ENCODE results near the gene CUBN.

Gene CUBN

DNA sequence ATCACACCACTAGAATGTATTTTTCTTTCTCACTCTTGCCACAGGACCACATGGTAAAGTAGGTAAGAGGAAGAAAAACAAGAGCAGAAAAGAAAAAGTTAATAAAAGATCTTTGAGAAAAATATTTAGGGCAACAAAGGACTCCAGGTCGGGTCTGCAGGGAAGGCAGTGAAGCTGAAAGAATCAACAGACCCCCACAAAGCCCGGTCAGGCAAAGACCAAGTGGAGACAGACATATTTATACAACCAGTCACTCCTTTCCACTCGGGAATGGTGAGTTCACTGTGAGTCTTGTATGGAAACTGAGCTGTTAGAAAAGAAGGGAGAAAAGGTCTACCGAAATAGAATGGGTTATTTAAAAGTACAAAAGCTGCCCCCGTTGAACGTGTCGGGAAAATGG is 340.4 kb downstream of the CUBN start:
- DNase-seq (ENCODE audit: low read depth in 3 of 3): no peak

DNA sequence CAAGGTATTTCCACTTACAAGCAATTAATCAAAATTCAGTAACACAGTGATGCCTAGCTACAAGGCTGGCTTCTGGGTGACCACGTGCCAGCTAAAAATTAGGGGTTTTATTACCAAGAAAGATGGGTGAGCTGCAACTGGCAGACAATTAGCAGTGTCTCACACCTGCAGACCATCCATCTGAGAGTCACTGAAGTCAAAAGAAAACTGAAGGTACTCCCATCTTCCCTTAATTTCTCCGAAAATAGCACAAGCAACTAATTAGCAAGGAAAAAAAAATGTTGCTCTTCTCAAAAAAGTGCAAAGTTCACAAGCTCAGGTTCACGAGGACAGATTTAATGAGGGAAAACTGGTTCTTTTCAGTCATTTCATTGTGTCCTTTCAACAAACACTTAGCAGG is 340.8 kb downstream of the CUBN start:
- DNase-seq (ENCODE audit: low read depth in 3 of 3): no peak

DNA sequence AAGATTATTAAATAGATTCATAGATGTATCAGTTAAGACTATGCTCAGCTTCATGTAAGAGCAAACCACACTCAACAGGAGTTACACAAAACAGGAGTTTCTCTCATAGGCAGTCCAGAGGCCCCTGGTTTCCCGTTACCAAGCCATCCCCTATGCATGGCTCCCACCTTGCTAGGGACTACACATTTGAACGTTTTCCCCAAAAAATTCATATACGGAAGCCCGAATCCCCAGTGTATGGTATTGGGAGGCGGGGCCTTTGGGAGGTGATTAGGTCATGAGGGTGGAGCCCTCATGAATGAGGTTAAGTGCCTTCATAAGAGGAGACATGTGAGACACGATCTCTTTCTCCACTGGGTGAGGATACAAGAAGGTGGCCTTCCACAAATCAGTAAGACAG is 341.5 kb downstream of the CUBN start:
- no peak for DNase-seq (ENCODE audit: low read depth in 3 of 3)

DNA sequence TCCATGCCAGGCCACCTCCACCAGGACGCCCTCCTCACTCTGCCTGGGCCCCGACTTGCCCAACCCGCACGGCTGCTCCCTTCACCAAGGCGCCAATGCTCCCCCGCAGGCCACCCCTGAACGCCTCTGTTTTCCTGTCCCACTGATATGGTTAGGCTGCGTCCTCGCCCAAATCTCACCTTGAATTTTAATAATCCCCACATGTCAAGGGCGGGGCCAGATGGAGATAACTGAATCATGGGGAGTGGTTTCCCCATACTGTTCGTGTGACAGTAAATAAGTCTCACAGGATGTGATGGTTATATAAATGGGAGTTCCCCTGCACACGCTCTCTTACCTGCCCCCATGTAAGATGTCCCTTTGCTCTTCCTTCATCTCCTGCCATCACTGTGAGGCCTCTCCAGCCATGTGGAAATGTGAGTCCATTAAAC is 342.2 kb downstream of the CUBN start:
- peak in 2 of 3 experiments; percentile 50 to 61 for DNase-seq (ENCODE audit: low read depth in 3 of 3)

DNA sequence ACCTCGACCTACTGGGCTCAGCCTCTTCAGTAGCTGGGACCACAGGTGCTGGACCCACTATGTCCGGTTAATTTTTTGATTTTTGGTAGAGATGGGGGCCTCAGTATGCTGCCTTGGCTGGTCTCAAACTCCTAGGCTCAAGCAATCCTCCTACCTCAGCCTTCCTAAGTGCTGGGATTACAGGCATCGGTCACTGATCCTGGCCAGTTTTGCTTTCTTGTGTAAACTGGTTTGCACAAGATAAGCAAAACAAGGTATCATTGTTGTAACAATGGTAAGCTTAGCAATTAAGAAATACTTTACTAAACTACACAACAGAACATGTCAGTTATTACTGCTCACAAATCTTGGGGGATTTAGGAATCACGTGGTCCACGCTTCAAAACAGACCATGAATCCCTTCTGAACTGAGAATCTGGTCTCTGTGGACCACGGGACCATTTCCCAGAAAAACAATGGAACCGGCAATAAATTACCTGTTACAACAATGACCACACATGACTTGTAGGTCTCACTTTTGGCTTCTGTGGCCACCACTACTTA is 349.2 kb downstream of the CUBN start:
- DNase-seq (ENCODE audit: low read depth in 3 of 3): no peak

DNA sequence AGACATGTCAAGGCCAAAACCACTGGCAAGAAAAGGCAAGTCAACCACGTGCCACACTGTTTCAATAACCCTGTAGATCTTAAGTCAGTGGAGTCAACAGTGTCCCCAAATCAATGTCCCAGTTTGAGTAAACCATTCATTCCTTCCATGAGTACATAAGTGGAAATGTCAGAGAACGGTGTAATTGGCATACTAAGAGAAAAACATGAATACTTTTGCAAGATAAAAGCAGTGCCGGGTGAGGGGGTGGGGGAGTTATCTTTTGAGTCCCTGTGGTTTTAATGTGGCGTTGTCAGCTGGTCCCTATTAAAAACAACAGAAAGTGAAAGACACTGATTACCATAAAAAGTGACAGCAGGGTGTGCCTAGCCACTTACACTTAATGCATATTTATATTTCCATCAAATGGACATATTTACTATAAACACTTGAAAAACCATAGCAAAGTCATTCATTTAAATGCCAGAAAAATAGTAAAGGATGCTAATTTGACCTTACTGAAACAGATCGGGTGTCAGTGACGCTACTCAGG is 350.2 kb downstream of the CUBN start:
- peak in 2 of 3 experiments; percentile 37 to 45 for DNase-seq (ENCODE audit: low read depth in 3 of 3)

DNA sequence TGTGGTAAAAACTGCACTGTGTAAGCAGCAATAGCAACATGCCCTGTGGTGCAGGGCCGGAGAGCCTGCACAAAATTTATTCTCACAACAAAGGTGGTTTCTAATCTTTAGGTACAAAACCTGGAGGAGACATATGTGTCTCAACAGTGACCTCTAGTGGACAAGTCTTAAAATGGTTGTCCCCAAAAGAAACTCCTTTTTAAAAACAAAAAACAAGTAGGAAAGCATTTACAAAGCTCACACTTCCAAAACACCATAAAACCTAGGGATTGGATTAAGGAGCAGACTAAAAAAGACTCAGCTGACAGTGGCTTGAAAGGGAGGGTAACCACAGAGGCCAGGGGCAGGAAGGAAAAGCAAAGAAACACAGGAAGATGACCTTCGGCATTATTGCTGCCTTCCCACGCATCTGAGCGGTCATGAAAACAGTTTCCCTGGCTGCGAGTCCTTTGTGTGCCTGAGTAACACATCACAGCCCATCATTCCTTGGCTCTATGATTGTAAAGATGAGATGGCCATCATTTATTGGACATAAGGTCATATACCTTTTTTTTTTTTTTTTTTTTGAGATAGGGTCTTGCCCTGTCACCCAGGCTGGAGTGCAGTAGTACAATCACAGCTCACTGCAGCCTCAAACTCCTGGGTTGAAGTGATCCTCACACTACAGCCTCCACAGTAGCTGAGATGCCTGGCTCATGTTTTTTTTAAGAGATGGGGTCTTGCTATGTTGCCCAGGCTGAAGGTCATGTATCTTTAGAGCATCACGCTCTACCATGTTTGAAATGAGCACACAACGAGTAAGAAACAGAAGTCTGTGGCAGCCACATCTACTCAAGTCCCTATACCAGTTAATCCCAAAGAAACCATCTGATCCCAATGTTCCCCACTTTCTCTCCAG is 351.9 kb downstream of the CUBN start:
- DNase-seq (ENCODE audit: low read depth in 3 of 3): no peak

DNA sequence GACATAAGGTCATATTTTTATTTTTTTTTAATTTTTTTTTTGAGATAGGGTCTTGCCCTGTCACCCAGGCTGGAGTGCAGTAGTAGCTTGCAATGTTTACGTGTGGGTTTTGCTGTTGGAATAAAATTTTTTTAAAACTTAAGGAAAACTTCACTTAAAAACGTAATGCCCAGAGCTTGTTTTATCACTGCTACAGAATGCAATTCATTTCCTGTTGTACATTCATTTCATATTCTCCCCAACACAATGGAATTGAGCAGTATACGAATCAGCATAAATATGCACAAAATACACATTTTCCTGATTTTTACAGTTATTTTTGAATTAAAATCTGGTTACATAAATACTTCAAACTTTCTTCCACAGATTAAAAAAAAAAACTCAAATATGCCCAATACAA is 352.7 kb downstream of the CUBN start:
- DNase-seq (ENCODE audit: low read depth in 3 of 3): no peak

All from stimulated activated CD4-positive, alpha-beta T cell treated with anti-CD3 and anti-CD28 coated beads, TNF-alpha, amount 100 ng/mL, for 4 hours (primary cell).